ENCODE data around the gene KRTAP5-2. TPM values are rescaled to one million over a fixed set of nuclear protein-coding genes. Genes with fewer than 3 reads are reported as not detected.
"Not testable (repeated sequence)": the region's sequence is repeated elsewhere in the genome, so short reads cannot be mapped to it uniquely, and the experiment has no call there.

The KRTAP5-2 gene
- total RNA-seq, 2 experiments from 2014 or later = not detected

DNA sequence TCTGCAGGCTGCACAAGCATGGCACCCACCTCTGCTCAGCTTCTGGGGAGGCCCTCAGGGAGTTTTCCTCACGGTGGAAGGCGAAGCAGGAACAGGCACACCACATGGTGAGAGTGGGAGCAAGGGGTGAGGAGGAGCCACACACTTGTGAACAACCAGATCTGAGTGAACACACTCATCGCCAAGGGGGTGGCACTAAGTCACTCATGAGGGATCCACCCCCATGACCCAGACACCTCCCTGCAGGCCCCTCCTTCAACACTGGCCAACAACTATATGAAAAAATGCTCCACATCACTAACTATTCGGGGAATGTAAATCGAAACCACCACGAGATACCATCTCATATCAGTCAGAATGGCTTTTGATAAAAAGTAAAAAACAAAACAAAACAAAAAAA is 722 bp upstream of the KRTAP5-2 start:
- Mint-ChIP-seq H3K27me3 (peaks cover 23% of the 10 kb centered on the region), H3K4me3 (no peak overlapping the region), H3K9me3 (no peaks in the 10 kb centered on the region), H3K36me3 (no peaks in the 10 kb centered on the region), H3K27ac (no peak overlapping the region), H3K4me1 (ENCODE audit: low read depth) (peaks cover 15% of the 10 kb centered on the region)
- ChIA-PET CTCF (interaction anchor here (1.2 to 6.9 kb wide), 2 partner anchors 22 to 54 kb away, joined by 3 to 42 read pairs; no protein-coding TSS in a partner anchor), POLR2A (no interaction called here)
- intact Hi-C loops (cut with micrococcal nuclease) = no loop called here
- DNase-seq = no peak

GRCh38 chr11:1598406-1598805 is 312 bp upstream of the KRTAP5-2 start:
- intact Hi-C loops (cut with micrococcal nuclease); H3K27ac Mint-ChIP-seq; H3K9me3 Mint-ChIP-seq; POLR2A ChIA-PET; DNase-seq; H3K4me3 Mint-ChIP-seq; H3K36me3 Mint-ChIP-seq: not testable (repeated sequence)
- peaks cover 15% of the 10 kb centered on the region for H3K4me1 Mint-ChIP-seq (ENCODE audit: low read depth)
- CTCF ChIA-PET = interaction anchor here (6.9 kb wide), 1 partner anchor 21 kb away, joined by 42 read pairs; no protein-coding TSS in a partner anchor
- peaks cover 23% of the 10 kb centered on the region for H3K27me3 Mint-ChIP-seq

DNA sequence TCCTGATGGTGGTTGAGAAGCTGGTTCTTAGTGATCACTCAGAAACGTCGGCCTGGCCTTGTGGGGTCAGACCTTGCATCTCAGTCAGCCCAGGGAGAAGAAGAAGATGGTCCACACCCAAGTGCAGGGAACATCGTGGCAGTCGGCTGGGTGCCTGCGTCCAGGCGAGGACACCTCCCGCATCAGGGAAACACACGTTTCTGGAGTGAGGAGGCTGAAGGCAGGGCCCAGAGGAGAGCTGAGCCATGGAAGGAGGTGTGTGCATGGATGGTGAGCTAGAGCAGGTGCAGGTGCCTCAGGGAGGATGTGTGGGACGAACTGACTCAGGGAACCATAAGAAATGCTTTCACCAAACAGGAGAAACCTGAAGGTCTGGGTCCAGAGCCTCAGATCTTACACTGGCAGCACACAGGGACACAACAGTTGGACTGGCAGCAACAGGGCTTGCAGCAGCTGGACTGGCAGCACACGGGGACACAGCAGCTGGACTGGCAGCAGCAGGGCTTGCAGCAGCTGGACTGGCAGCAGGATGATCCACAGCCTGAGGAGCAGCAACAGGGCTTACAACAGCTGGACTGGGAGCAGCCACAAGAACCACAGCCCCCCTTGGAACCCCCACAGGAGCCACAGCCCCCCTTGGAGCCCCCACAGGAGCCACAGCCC is 632 bp downstream of the KRTAP5-2 start:
- Mint-ChIP-seq H3K36me3 (no peaks in the 10 kb centered on the region), H3K27ac (no peak overlapping the region), H3K27me3 (peaks cover 17% of the 10 kb centered on the region), H3K9me3 (no peaks in the 10 kb centered on the region), H3K4me3 (no peak overlapping the region), H3K4me1 (ENCODE audit: low read depth) (peaks cover 15% of the 10 kb centered on the region)
- intact Hi-C loops (cut with micrococcal nuclease) = no loop called here
- DNase-seq = no peak
- ChIA-PET POLR2A (no interaction called here), CTCF (interaction anchor here (6.9 kb wide), 1 partner anchor 20 kb away, joined by 42 read pairs; no protein-coding TSS in a partner anchor)

GRCh38 chr11:1596576-1597121 is 1.4 kb downstream of the KRTAP5-2 start:
- H3K9me3 Mint-ChIP-seq; H3K27ac Mint-ChIP-seq; intact Hi-C loops (cut with micrococcal nuclease); H3K36me3 Mint-ChIP-seq; H3K4me3 Mint-ChIP-seq; POLR2A ChIA-PET; DNase-seq: not testable (repeated sequence)
- CTCF ChIA-PET = interaction anchor here (6.9 kb wide), 1 partner anchor 19 kb away, joined by 42 read pairs; no protein-coding TSS in a partner anchor
- peaks cover 16% of the 10 kb centered on the region for H3K27me3 Mint-ChIP-seq
- peaks cover 15% of the 10 kb centered on the region for H3K4me1 Mint-ChIP-seq (ENCODE audit: low read depth)

DNA sequence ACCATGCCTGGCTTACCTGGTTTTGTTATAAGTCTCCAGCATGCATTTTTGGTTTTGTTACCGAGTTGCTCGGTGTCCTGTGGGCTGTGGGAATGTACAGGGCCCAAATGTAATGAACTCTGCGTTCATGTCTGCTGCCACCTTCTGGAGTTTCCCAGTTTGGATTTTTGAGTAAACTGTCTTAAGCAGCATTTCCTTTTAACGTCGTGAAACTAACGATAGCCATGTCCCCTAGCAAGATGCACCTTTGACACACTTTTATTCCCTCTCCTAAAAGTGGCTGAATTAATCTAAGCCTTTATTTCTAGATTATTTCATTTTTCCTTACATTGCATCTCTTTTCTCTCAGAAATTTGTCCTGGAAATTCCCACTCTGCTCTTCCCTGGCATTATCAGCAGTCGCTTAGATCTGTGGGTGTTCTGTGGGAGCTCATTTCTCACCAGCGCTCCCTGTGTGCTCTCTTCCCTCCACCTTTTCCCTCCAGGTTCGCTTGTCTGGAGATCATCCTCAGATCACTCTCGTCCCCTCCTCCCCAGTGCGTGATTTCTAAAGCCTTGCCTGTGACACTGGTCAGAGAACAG is 2.0 kb downstream of the KRTAP5-2 start:
- Mint-ChIP-seq H3K27me3 (peaks cover 16% of the 10 kb centered on the region), H3K4me1 (ENCODE audit: low read depth) (peaks cover 15% of the 10 kb centered on the region)
- H3K4me3 Mint-ChIP-seq; POLR2A ChIA-PET; H3K9me3 Mint-ChIP-seq; H3K27ac Mint-ChIP-seq; intact Hi-C loops (cut with micrococcal nuclease); DNase-seq; H3K36me3 Mint-ChIP-seq: not testable (repeated sequence)
- CTCF ChIA-PET = interaction anchor here (0.9 to 6.9 kb wide), 12 partner anchors 9 to 107 kb away, joined by 3 to 42 read pairs (median 4); partner anchors contain the start of genes KRTAP5-3 and KRTAP5-5

DNA sequence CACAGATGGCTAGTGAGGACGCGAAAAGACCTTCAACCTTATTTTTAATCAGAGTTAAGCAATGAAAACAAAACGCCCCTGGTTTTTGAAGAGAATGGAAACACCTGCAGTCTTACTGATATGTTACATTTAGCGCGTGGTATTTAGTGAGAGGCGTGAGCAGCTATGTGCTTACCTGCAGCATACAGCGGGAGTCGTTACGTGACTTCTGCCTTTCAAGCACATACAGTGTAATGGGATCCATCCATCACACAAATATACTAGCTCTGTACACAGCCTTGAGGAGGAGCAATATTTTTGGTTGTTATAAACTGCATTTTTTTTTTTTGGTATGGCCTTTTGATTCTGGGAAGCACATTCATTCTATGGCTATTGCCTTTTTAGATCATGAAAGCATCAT is 5.5 kb downstream of the KRTAP5-2 start:
- H3K4me1 Mint-ChIP-seq (ENCODE audit: low read depth) = peaks cover 22% of the 10 kb centered on the region
- POLR2A ChIA-PET = no interaction called here
- intact Hi-C loops (cut with micrococcal nuclease) = no loop called here
- no peaks in the 10 kb centered on the region for H3K9me3 Mint-ChIP-seq
- CTCF ChIA-PET = interaction anchor here (6.9 kb wide), 1 partner anchor 15 kb away, joined by 42 read pairs; no protein-coding TSS in a partner anchor
- peaks cover 3% of the 10 kb centered on the region for H3K36me3 Mint-ChIP-seq
- no peak overlapping the region for H3K27ac Mint-ChIP-seq
- H3K27me3 Mint-ChIP-seq = peaks cover 7% of the 10 kb centered on the region
- no peak overlapping the region for H3K4me3 Mint-ChIP-seq
- DNase-seq = no peak

GRCh38 chr11:1589996-1590395 is 8.1 kb downstream of the KRTAP5-2 start:
- Mint-ChIP-seq H3K9me3 (no peaks in the 10 kb centered on the region), H3K27ac (no peak overlapping the region), H3K27me3 (peaks cover 2% of the 10 kb centered on the region), H3K36me3 (peaks cover 3% of the 10 kb centered on the region), H3K4me3 (no peak overlapping the region), H3K4me1 (ENCODE audit: low read depth) (peaks cover 14% of the 10 kb centered on the region)
- DNase-seq = no peak
- intact Hi-C loops (cut with micrococcal nuclease) = loop anchor here (5.0 kb wide), 1 partner anchor 37 kb away; the partner anchor contains the start of gene KRTAP5-5
- CTCF ChIA-PET = interaction anchor here (1.0 to 2.9 kb wide), 3 partner anchors 16 to 63 kb away, joined by 3 to 32 read pairs (median 8); no protein-coding TSS in a partner anchor
- POLR2A ChIA-PET = interaction anchor here (1.5 kb wide), 1 partner anchor 15 kb away, joined by 4 read pairs; no protein-coding TSS in a partner anchor

GRCh38 chr11:1589191-1589963 is 8.7 kb downstream of the KRTAP5-2 start:
- CTCF ChIA-PET = interaction anchor here (0.7 to 2.9 kb wide), 7 partner anchors 11 to 64 kb away, joined by 3 to 32 read pairs (median 4); no protein-coding TSS in a partner anchor
- intact Hi-C loops (cut with micrococcal nuclease) = loop anchor here (5.0 kb wide), 1 partner anchor 38 kb away; the partner anchor contains the start of gene KRTAP5-5
- Mint-ChIP-seq H3K4me1 (ENCODE audit: low read depth) (peaks cover 15% of the 10 kb centered on the region), H3K4me3 (peak overlapping the region; percentile 36), H3K27ac (peak overlapping the region; percentile 66)
- not testable (repeated sequence) for H3K9me3 Mint-ChIP-seq, H3K27me3 Mint-ChIP-seq, H3K36me3 Mint-ChIP-seq
- peak; percentile 28 for DNase-seq
- POLR2A ChIA-PET = interaction anchor here (1.5 kb wide), 1 partner anchor 15 kb away, joined by 4 read pairs; no protein-coding TSS in a partner anchor

DNA sequence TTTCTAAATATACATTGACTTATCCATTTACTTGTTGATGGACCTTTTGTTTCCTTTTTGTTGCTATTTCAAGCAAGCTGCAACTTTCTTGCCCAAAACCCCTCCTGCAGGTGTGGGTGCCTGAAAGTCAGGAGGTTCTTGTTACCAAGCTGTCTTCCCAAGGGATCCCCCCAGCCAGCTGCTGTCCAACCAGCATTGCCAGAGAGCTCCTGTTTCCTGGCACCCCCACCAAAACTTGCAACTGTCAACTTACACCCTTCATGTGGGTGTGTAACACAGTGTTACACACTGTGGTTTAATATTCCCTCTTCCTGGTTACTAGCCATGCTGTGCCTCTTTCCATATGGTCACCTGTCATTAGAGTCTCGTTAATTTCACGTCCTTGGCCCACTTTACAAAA is 11.4 kb downstream of the KRTAP5-2 start:
- Mint-ChIP-seq H3K36me3 (peaks cover 3% of the 10 kb centered on the region), H3K4me3 (no peak overlapping the region), H3K9me3 (no peaks in the 10 kb centered on the region), H3K27ac (no peak overlapping the region), H3K4me1 (ENCODE audit: low read depth) (peaks cover 21% of the 10 kb centered on the region), H3K27me3 (peaks cover 2% of the 10 kb centered on the region)
- intact Hi-C loops (cut with micrococcal nuclease) = loop anchor here (5.0 kb wide), 1 partner anchor 41 kb away; the partner anchor contains the start of gene KRTAP5-5
- DNase-seq = no peak
- POLR2A ChIA-PET = no interaction called here
- CTCF ChIA-PET = interaction anchor here (1.1 to 1.4 kb wide), 2 partner anchors 9 to 12 kb away, joined by 5 to 6 read pairs; no protein-coding TSS in a partner anchor

GRCh38 chr11:1584661-1585370 is 13.3 kb downstream of the KRTAP5-2 start, which contains the start of gene KRTAP5-1:
Gene KRTAP5-1, minus strand, starts transcription at chr11:1585283. Its CDS starts 34 bp downstream, at chr11:1585249.
- H3K27me3 Mint-ChIP-seq, H3K4me3 Mint-ChIP-seq, DNase-seq, H3K36me3 Mint-ChIP-seq, H3K9me3 Mint-ChIP-seq, POLR2A ChIA-PET, CTCF ChIA-PET, H3K27ac Mint-ChIP-seq: not testable (repeated sequence)
- peaks cover 18% of the 10 kb centered on the region for H3K4me1 Mint-ChIP-seq (ENCODE audit: low read depth)
- intact Hi-C loops (cut with micrococcal nuclease) = loop anchor here (5.0 kb wide), 1 partner anchor 42 kb away; the partner anchor contains the start of gene KRTAP5-5

DNA sequence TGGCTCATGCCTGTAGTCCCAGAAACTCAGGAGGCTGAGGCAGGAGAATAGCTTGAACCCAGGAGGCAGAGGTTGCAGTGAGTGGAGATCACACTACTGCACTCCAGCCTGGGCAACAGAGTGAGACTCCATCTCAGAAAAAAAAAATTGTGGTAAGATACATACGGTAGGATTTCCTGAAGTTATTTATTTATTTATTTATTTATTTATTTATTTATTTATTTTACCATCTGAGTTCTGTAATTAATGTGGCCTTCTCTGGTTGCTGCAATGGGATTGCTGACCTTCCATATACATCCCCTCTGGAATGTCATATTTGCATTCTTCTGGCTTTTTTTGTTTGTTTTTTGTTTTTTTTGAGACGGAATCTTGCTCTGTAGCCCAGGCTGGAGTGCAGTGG is 15.2 kb downstream of the KRTAP5-2 start:
- POLR2A ChIA-PET; DNase-seq; H3K4me3 Mint-ChIP-seq; H3K9me3 Mint-ChIP-seq; intact Hi-C loops (cut with micrococcal nuclease); H3K36me3 Mint-ChIP-seq; H3K4me1 Mint-ChIP-seq (ENCODE audit: low read depth); H3K27ac Mint-ChIP-seq; H3K27me3 Mint-ChIP-seq: not testable (repeated sequence)
- CTCF ChIA-PET = interaction anchor here (1.5 kb wide), 1 partner anchor 36 kb away, joined by 5 read pairs; no protein-coding TSS in a partner anchor
